NCI-H774 (cell line): ENCODE results near the gene PLA2G6.

ENCODE experiments used
- DNase-seq: peaks from one replicate; lab custom pipeline; 2025; lab: John Stamatoyannopoulos, UW

PLA2G6 gene

DNA sequence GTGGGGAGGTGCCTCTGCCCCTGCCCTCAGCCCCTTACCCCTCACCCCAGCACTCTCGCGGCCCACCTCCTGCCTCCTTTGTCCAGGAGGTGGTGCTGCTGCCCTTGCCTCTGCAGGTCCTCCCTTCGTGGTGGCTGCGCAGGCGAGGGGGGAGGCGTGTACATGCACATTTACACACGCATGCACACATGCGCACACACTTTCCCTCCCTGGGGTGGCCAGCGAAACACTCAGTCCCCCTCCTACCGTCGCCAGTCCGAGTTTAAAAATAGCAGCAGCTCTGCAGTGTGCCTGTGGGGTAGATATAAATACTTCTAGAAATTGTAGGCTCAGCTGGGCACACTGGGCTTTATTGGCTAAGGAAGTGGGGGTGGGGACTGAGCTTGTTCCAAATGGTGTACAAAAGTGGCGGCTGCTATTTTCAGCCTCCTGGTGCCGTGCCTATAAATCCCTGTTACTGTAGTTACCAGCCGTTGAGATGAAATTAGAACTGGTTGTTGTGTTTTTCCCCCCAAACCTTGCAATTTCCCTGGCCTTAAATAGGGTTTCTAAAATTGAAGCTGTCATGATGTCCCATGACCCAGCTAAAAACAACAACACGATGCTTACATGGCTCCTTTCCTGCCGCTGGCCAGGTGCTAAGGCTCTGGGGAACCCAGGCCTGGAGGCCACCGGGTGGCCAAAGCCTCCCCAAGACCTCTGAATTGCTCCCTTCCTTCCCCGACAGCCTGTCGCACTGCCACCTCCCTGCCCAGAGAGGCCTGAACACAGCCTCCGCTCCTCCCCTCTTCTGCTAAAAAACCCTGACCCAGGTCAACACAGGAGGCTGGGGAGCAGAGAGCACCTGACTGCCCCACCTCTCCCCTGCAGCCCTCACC is 112.0 kb downstream of the PLA2G6 start:
- no peak for DNase-seq

DNA sequence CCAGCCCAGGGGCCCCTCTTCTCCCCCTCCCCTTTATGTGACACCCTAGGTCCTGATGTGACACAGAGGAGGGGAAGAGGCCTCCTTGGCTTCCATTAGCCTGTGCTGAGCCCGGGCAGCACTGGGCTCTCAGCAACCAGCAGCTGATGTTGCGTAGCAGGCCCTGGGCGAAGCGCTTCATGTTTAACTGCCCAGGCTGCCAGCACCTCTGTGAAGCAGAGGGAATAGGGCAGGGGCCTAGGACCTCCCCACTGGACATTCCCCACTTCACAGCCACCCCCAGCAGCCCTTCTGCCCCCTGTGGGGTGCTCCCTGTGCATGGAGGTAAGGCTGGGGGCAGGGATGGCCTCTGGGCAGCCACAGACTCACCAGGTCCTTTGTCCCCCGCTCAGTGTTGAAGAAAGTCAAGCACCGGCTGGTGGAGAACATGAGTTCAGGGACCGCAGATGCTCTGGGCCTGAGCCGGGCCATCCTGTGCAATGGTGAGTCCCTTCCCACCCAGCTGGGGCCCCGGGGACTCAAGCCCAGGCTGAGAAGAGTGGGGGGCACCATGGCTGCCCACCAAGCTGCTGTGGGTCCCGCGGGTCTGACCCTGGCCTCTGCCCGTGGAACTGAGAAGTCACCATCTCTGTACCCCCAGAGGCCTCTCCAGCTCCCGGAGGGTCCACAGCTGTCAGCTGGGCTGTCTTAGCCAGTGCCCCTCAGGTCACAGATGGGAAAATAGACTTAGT is 112.8 kb downstream of the PLA2G6 start:
- DNase-seq, result no peak

DNA sequence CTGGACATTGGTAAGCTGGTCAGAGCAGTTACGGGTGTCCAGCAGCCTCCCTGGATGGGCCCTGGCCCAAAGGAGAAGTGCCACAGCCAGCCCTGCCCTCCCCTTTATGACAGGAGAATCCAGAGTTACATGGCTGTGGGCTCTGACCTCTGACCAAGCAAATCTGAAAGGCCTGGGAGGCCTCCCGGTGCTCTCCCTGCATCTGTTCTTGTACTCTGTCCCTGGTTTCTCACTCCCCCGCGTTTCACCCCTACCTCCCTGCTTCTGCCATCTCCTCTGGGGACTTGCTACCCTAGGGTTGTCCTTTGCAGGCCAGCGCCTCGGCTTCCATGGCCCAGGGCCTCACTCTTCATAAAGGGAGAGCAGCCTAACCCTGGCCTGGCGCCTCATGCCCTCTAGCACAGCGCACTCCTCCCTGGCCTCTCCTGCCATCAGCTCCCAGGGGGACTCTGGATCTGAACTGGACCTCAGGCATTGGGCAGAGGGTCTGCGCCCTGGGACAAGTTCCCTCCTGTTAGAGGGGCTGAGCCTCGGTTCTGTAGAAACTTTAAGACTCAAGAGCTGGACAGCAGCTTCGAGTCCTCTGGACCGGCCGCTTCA is 113.8 kb downstream of the PLA2G6 start:
- no peak for DNase-seq

DNA sequence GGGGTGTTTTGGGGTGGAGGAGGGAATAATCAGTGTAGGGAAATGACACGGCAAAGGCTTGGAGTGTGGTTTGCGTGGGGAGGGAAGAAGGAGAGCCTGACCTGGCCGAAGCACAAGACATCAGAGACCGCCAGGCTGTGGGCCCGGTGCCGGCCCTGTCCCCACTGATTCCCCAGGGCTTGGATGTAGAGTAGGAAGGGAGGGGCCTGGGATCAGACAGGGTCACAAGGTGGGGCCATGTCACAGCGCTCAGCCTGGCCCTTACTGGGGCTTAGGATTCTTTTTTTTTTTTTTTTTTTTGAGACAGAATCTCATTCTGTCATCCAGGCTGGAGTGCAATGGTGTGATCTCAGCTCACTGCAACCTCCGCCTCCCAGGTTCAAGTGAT is 114.6 kb downstream of the PLA2G6 start:
- no peak for DNase-seq

DNA sequence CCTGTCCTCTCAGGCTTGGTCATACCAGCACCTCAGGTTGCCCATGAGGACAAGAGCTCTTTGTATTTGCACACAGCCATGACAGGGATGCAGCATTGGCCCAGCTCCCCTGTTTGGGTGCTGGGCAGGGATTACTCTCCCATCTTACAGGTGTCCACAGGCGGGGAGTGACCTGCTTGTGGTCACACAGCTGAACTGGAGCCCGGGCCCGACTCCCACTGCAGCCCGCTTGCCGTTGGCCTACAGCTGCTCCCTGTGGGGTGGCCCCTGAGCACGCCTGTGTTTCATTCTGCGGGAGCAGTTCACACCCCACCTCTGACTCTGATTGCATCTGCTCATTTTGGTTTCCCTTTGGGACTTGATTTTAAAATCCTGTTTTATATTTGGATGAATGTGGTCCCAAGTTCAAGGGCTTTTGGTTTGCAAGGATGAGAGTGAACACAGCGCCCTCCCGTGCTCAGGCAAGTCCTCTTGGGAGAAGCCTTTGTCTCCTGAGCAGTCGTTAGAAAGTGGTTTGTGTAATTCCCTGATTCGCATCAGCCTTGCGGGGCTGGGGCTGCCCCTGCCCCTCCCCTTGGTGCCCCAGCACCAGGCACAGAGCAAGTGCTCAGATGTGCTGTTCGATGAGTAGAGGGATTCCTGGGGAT is 115.1 kb downstream of the PLA2G6 start:
- DNase-seq, result no peak

DNA sequence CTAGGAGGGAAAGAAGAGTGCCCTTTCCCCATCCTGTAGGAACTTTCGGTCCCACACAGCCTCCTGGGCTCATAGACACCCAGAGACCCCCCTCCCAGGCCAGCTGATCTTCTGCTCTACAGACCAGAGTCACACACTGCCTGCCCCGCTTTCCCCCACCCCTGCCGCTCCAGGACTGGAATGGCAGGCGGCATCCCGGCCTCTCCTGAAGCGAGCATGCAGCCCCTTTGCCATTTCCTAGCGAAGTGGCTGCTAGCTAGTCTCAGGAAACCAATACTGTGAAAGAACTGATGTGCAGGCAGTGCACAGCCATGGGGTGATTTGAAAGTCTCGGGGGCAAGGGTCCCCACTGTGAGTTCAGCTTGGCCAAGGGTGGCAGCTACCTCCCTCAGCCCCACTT is 116.1 kb downstream of the PLA2G6 start:
- no peak for DNase-seq

DNA sequence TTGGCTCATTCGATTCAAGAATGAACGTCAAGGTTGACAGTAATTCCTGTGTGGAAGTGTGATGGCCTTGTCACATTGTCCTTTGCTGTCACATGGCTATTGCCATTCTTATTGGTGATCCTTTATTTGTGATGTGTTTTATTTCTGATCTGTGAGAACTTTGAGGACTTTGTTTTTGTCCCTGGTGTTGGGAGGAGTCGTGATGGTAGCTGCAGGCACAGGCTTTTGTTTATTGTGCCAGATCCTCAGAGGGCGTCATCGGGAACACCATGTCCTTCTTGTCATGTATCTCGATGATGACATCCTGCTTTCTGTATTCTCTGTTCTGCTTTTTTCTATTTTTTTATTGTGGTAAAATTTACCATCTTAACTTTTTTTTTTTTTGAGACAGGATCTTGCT is 118.8 kb downstream of the PLA2G6 start:
- DNase-seq, result no peak
